Prostate gland (tissue), 2 donors: Measurements from ENCODE around the gene SMIM24. TPM values are rescaled to one million over a fixed set of nuclear protein-coding genes. Genes with fewer than 3 reads are reported as not detected.

Experiments used
- DNase-seq: peaks from one replicate; pipeline ENCODE4 v3.0.0-alpha.2; 2019; ENCODE audit warnings: low spot score
- H3K27ac ChIP-seq, 2 donors: fragments of 200-600 bp; sonication (generic); 2 replicates each; pipeline ENCODE4 v1.5.1; 2017 to 2019
- H3K27me3 ChIP-seq: fragments of 200-600 bp; sonication (generic); replicated peaks from 2 replicates; pipeline ENCODE4 v1.5.1; 2019; ENCODE audit not compliant: insufficient read depth
- H3K36me3 ChIP-seq, 2 donors: fragments of 200-600 bp; sonication (generic); 1 replicate in 1 of 2; 2 replicates in 1 of 2; pipeline versions ENCODE4 v1.5.1 to v1.8.1; 2017 to 2019
- H3K4me1 ChIP-seq: fragments of 200-600 bp; sonication (generic); replicated peaks from 2 replicates; pipeline ENCODE4 v1.5.1; 2019
- H3K4me3 ChIP-seq, 2 donors: fragments of 200-600 bp; sonication (generic); 2 replicates each; pipeline ENCODE4 v1.5.1; 2017 to 2019
- H3K9me3 ChIP-seq: fragments of 200-600 bp; sonication (generic); 2 replicates; pipeline ENCODE4 v1.5.1; 2017
- POLR2A ChIP-seq: fragments of 450-650 bp; IDR thresholded peaks from one replicate; pipeline ENCODE4 v1.6.1; 2016; ENCODE audit warnings: antibody characterized with exemption, mild to moderate bottlenecking
- POLR2AphosphoS5 ChIP-seq: sonication (generic); formaldehyde crosslinking; IDR thresholded peaks from one replicate; pipeline ENCODE4 v1.6.1; 2017; ENCODE audit warnings: antibody characterized with exemption
- WGBS: methylation state at CpG from one replicate; pipeline ENCODE4 v1.1.5; 2018; 5-methylcytosine and 5-hydroxymethylcytosine counted together
- intact Hi-C: fragments of 100-400 bp; cut with DNase I; formaldehyde crosslinking; loops from one replicate; pipeline ENCODE4 v1.14.2; 2022
- total RNA-seq, 2 donors: library from RNA; depleted of rRNA; stranded (reverse); fragments of >200 nt; gene quantifications; one replicate each; pipeline ENCODE4 v1.1.0, GENCODE V29; 2016
- TF ChIP-seq, protein P1 (sequence below), 4 experiments: fragments of 200-600 bp in 2 of 4; fragments of 450-650 bp in 2 of 4; sonication (generic) in 2 of 4; IDR thresholded peaks; 1 replicate in 3 of 4; 2 replicates in 1 of 4; pipeline ENCODE4 v1.5.1; 2016 to 2019; ENCODE audit warnings: antibody characterized with exemption in 4 of 4, mild to moderate bottlenecking in 2 of 4, moderate library complexity in 2 of 4

The SMIM24 gene
- total RNA-seq, 2 donors from 2014 or later, result 0.32 to 1.6 TPM

DNA sequence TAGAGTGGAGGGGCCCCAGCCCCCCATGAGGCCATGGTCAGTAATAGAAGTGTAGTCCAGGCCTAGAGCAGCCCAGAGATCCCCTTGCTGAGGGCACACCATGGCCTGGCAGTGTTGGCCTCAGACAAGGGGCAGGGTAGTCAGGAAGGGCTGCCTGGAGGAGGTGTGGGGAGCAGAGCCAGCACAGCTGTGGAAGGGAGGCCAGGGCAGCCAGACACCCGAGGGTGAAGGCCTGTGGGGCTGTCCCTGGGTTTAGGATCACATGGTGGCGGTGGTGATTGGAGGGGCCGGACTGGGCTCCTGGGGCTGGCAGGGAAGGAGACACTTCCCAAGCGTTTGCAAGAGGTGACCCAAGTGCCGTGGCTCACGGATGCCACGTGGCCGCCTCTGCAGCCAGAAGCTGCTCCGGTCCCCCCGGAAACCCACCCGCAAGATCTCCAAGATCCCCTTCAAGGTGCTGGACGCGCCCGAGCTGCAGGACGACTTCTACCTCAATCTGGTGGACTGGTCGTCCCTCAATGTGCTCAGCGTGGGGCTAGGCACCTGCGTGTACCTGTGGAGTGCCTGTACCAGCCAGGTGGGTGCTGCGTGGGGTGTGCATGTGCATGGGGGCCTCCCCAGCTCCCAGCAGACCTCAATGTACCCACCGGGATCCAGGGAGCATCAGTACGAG, 47.0 kb upstream of the SMIM24 start:
- intact Hi-C loops, result no loop called here
- Histone ChIP-seq H3K9me3 (no peaks in the 10 kb centered on the region), H3K4me3 (no peak overlapping the region), H3K36me3 (peaks cover 21 to 23% of the 10 kb centered on the region in 2 donors), H3K27me3 (no peaks in the 10 kb centered on the region), H3K27ac (no peak overlapping the region), H3K4me1 (no peaks in the 10 kb centered on the region)
- TF ChIP-seq POLR2A (no peak), POLR2AphosphoS5 (no peak)
- TF ChIP-seq, protein P1, sequence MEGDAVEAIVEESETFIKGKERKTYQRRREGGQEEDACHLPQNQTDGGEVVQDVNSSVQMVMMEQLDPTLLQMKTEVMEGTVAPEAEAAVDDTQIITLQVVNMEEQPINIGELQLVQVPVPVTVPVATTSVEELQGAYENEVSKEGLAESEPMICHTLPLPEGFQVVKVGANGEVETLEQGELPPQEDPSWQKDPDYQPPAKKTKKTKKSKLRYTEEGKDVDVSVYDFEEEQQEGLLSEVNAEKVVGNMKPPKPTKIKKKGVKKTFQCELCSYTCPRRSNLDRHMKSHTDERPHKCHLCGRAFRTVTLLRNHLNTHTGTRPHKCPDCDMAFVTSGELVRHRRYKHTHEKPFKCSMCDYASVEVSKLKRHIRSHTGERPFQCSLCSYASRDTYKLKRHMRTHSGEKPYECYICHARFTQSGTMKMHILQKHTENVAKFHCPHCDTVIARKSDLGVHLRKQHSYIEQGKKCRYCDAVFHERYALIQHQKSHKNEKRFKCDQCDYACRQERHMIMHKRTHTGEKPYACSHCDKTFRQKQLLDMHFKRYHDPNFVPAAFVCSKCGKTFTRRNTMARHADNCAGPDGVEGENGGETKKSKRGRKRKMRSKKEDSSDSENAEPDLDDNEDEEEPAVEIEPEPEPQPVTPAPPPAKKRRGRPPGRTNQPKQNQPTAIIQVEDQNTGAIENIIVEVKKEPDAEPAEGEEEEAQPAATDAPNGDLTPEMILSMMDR (IDR thresholded peaks at IDR 0.05), result no peak
- no peak for DNase-seq
- 92% methylated on average over 21 of the region's 21 CpGs for WGBS

DNA sequence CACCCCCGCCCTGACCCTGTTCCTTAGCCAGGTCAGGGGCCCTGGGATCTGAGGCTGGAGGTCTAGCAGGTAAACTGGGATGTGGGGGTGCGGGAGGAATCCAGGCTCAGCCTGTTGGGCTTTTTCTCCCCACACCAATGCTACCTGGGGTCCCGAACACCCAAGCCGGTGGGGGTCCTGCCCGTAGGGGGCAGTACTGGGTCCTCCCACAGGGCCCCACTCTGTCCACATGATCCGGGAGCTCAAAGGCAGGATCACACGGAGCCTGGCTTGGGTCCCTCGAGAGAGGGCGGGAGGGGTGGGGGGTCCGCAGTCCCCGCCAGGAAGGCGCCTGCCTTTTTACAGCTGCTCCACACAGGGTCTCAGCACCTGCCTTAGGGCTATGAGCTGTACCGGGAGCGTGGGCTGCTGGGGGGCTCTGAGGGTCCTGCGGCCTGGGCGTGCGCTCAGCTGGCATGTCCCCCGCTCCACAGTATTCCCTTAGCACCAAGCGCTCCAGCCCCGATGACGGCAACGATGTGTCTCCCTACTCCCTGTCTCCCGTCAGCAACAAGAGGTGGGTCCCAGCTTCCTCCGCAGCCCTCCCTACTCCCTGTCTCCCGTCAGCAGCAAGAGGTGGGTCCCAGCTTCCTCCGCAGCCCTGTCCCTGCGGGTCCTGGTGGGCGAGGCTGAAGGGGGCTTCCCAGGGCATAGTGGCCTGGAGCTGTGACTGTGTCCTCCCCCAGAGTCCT, 46.3 kb upstream of the SMIM24 start:
- Histone ChIP-seq H3K27ac (no peak overlapping the region), H3K27me3 (no peaks in the 10 kb centered on the region), H3K4me1 (no peaks in the 10 kb centered on the region), H3K9me3 (no peaks in the 10 kb centered on the region), H3K4me3 (no peak overlapping the region), H3K36me3 (peaks cover 18 to 23% of the 10 kb centered on the region in 2 donors)
- WGBS, result 91% methylated on average over 28 of the region's 28 CpGs
- intact Hi-C loops, result no loop called here
- TF ChIP-seq POLR2A (no peak), POLR2AphosphoS5 (no peak)
- TF ChIP-seq, protein P1 (IDR thresholded peaks at IDR 0.05), result no peak
- DNase-seq, result no peak

DNA sequence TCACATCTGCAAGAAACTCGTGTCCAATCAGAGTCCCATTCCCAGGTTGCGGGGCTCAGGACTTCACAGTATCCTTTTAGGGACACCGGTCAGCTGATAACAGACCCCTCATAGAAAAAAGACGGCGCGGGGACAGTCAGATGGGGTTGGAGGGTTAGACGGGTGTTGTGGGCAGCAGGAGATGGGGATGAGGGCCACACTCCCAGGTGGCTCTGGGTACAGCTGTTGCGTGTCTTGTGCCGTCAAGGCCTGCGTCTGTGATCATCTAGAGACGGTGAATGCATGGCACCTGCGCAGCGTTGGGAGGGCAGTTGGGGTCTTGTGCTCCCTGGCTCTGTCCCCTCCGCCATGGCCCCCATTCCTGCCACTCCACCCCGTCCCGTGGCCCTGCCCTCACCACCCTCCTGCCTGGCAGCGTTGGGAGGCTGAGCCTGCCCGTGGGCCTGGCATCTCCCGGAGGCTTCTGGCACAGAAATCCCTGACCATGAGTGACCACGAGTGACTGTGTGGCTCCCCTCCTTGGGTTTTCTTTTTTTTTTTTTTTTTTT, 44.7 kb upstream of the SMIM24 start:
- no peak overlapping the region for H3K4me3 ChIP-seq
- no peak overlapping the region for H3K27ac ChIP-seq
- no peaks in the 10 kb centered on the region for H3K4me1 ChIP-seq
- intact Hi-C loops, result no loop called here
- TF ChIP-seq POLR2AphosphoS5 (no peak), POLR2A (no peak)
- TF ChIP-seq, protein P1 (IDR thresholded peaks at IDR 0.05), result no peak
- 97% methylated on average over 19 of the region's 20 CpGs for WGBS
- no peak for DNase-seq
- H3K36me3 ChIP-seq, result peaks cover 9 to 23% of the 10 kb centered on the region in 2 donors
- no peaks in the 10 kb centered on the region for H3K9me3 ChIP-seq
- H3K27me3 ChIP-seq, result no peaks in the 10 kb centered on the region

DNA sequence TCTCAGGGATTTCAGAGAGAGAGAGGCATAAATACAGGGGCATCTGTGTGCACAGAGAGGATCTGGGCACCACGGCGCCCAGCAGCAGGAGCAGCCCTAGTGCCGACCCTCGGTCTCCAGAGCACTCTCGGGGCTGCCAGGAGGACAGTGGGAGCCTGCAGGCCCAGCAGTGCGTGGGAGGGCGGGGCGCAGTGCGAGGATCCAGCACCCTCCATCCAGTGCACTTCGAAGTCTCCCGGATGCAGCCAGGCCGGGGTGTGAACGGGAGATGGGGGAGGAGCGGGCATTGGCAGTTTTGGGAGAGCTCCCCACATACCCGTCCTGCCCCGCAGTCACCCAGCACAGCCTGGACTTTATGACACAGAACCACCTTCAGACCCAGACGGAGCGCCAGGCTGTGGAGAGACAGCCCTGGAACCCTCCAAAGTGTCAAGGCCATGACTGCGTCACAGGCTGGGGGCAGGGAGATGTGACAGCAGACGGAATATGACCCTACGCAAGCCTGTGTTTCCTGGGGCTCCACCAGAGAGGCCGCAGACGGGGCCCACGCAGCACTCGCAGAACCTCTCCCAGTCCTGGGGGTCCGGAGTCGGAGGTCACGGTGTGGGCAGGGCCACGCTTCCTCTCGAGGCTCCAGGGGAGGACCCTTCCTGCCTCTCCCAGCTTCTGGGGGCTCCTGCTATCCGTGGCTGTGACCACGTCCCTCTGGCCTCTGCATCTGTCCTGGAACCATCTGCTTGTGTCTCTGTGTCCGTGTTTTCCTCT, 43.9 kb upstream of the SMIM24 start:
- H3K27ac ChIP-seq, result no peak overlapping the region
- no peaks in the 10 kb centered on the region for H3K9me3 ChIP-seq
- WGBS, result 93% methylated on average over 33 of the region's 33 CpGs
- H3K4me3 ChIP-seq, result no peak overlapping the region
- peaks cover 9 to 23% of the 10 kb centered on the region in 2 donors for H3K36me3 ChIP-seq
- DNase-seq, result no peak
- intact Hi-C loops, result no loop called here
- no peaks in the 10 kb centered on the region for H3K27me3 ChIP-seq
- H3K4me1 ChIP-seq, result no peaks in the 10 kb centered on the region
- TF ChIP-seq POLR2A (no peak), POLR2AphosphoS5 (no peak)
- TF ChIP-seq, protein P1 (IDR thresholded peaks at IDR 0.05), result no peak
